SU-DHL-6 (cell line): ENCODE results near the gene KLHL20.

Source experiments
- CTCF ChIP-seq: fragments of 200-600 bp; sonication (generic); IDR thresholded peaks from one replicate; pipeline ENCODE4 v1.5.1; 2017; ENCODE audit warnings: antibody characterized with exemption, mild to moderate bottlenecking, low read length, moderate library complexity; ENCODE audit not compliant: insufficient read depth, poor library complexity, severe bottlenecking
- EZH2phosphoT487 ChIP-seq: fragments of 200-600 bp; sonication (generic), shearing (Covaris generic); conservative IDR thresholded peaks from 2 replicates; pipeline ENCODE4 v1.6.1; 2018; ENCODE audit warnings: mild to moderate bottlenecking, antibody characterized with exemption, low read length, moderate library complexity, mixed read lengths

GRCh38 chr1:173708787-173709186 lies 6.0 kb upstream of the KLHL20 start:
- no peak for TF ChIP-seq CTCF
- TF ChIP-seq EZH2phosphoT487, result no peak
